HG03280 (cell line): ENCODE results near the gene SLC9A1.

Experiments used
- ATAC-seq: cut with Tn5 transposase; IDR thresholded peaks from one replicate; pipeline ENCODE4 v1.9.1; 2021; ENCODE audit warnings: mild to moderate bottlenecking, moderate library complexity; ENCODE audit not compliant: unreplicated experiment

SLC9A1 gene

DNA sequence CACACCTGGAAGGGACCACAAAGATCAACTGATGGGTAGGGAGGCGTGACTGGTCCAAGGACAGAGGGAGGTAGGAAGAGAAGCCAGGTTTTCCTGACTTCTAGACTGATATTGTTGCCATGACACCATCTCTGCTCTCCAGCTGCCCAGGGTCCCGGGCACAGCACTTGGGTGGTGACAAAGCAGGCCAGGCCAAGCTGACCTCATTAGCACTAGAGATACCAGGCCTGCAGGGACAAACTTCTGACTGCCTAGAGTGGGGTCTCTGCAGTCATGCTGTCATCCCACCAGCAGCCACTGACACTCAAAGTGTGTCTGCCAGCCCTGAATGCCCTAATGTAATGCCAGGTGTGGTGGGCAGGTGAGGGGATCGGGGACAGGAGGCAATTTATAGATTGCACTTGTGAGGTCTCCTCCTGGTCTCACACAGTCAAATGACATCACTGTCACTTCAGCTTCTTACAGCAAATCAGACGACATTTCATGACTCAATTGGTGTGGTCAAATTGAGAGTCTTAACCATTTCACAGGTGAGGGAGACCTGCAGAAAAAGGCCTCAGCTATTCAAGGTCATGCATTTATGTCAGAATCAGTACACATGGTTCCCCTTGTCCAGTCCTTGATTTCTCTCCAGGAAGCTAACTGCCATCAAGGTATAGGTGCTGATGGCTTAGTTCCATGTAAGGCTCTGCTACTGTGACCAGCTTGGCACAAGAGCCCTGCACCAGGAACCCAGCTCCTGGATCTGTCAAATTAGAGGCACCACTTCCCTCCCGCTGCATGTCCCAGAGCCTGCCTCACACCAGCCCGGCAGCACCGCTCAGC is 2.7 kb downstream of the SLC9A1 start:
- no peak for ATAC-seq

DNA sequence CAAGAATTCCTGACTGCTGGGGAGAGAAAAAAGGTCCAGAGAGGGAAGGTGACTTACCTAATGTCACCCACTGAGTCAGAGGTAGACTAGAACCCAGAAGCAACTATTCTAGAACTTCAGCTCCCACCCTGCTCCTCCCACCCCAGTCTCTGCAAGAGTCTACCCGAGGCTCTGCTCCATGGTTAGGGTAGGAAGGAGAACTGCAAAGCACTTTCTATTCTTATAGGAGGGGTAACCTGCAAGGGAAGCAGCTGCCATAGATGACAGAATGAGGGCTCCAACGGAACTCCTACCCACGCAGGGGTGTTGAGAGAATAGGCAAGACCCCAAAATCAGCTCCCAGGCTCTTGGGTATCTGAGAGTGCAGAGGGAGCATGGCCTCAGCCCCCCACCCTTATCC is 4.3 kb downstream of the SLC9A1 start:
- ATAC-seq, result no peak

DNA sequence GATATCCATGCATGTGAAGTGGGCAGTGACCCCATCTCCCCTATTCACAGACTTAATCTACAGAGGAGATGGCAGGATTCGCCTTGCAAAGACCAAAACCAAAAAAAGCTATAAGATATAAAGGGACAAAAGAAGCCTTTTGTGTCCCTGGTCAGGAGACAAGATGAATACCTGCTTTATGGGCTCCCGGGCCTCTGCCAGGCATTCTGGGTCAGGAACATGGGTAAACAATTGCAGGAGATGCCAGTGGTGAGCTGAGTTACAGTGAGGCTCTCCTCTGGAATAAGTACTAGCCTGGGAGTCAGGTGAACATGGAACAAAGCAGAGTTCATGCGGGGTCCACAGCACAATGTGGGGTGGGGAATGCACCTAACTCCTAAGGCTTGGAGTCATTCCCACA is 4.7 kb downstream of the SLC9A1 start:
- ATAC-seq, result no peak

DNA sequence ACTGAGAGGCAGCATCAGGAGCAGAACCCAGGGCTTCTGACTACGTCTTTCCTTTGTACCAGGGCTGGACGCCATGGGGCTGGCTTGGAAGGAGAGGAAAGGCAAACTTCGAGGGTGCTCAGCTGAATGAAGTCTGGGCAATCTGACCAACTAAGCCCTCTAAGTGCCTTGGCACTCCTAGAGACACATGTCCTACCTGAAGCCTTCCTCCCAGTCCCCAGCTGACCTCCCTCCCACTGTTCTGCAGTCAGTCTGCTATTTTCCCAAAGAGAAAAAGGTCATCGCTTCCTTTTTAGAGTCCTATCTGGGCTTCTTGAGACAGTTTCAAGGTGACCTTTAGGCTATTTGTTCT is 5.2 kb downstream of the SLC9A1 start:
- ATAC-seq, result no peak

DNA sequence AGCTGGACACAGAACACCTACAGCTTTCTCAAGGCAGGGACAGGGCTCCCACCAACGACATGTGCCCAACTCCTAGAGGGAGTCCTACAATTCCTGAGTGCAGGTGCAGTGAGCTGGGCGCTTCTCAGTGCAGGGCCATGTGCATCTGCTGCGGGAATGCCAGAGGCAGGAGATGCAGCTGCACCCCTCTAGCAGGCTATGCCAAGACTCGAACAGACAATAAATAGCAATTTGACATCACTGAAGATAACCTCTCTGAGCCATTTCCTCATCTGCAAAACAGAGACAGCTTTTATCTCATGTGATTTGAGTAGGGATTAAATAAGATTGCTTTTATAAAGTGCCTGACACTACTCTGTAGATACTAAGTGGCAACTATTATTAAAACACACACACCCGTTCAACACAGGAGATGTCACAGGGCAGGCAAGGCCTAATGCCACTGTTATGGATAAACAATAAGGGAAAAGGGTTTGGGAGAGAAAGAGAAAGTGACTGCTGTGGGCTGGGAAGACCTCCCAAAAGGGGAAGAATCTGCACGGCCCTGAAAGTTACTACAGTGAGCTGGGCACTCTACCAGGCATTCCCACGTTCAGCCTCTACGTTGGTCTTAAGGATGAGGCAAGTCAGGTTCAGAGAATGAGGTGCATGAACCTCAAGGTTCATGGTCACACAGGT is 5.7 kb downstream of the SLC9A1 start:
- no peak for ATAC-seq

DNA sequence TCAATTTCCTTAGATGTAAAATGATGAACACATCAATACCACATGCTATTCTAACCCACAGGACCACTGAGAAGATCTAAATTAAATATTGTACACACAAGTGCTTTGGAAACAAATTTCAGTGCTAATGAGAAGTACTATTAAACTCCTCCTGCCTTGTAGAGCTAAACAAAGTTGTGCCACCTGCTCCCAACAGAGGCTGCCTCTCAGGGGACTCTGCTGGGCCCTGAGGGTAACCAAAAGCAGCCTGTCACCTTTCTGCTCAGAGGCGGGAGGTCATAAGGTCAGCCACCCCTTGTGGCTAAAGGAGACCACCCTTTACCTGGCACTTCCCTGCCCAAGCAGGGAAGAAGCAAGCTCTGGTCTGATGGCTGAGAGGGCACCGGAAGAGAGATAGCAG is 6.3 kb downstream of the SLC9A1 start:
- ATAC-seq, result no peak

DNA sequence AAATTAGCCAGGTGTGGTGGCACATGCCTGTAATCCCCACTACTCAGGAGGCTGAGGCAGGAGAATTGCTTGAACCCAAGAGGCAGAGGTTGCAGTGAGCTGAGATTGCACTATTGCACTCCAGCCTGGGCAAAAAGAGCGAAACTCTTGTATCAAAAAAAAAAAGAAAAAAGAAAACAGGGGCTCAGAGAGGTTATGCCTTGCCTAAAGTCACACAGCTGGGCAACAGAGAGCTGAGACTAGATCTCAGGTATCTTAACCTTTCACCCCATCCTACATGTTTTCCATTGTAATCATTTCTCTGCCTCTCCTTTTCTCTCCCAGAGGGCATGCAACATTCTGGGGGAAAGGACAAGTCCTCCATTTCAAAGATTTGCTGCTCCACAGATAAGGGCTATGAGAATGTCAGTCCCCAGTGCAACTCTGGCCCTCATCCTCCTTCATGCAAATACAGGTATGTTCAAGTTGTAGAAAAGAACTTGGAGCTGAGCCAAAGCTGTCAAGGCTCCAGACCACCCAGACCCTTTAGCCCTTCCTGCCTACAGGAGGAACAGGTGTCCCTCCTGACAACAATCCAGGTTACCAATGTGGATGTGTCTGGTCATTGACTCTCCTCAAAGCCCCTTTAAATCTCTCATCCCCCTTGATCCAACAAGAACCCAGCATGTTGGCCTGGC is 6.9 kb downstream of the SLC9A1 start:
- ATAC-seq, result no peak

DNA sequence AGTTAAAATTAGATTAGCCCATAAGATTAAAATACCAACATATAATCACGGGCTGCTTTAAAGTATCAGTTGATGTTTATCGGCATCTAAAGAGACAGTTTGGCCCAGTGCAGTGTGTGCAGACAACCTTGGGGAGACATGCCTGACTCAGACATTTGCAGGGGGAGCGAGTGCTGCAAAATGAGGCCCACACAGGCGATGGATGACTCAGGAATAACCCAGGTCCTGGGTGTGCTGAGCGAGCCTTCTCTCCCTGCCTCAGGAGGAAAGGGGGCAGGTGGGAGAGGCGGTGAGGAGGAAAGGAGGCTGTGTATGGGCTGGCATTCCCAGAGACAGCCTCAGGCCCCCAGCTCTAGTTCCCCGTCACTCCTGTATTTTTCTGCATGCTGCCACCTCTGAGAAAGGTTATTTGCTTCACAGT is 9.0 kb downstream of the SLC9A1 start:
- ATAC-seq, result no peak

DNA sequence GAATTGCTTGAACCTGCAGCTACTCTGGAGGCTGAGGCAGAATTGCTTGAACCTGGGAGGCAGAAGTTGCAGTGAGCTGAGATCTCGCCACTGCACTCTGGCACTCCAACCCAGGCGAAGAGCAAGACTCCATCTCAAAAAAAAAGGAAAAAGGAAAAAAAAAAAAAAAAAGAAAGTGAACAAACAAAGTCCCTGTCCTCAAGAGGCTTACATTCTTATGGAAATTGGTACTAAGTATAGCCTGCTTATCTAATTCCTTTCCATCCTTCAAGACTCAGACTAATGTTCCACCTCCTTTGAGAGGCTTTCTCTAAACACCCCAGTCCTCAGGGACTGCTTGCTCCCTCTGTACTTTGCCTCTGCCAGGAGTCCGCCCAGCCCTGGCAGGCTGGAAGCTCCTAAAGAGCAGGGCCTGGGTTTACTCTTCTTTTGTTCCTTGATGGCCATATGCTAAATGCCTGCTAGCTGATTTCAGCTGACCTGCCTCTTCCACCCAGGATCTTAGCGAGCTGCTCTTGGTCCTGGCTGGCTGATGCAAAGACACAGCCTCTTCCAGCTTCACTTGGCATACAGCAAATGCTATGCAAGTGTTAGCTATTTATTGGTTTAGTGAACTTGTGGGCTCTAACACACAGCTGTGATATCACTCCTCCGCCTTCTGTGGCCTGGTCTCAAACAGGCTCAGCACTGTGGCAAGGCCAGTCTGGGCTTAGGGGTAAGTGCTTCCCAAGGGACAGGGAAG is 9.8 kb downstream of the SLC9A1 start:
- no peak for ATAC-seq

DNA sequence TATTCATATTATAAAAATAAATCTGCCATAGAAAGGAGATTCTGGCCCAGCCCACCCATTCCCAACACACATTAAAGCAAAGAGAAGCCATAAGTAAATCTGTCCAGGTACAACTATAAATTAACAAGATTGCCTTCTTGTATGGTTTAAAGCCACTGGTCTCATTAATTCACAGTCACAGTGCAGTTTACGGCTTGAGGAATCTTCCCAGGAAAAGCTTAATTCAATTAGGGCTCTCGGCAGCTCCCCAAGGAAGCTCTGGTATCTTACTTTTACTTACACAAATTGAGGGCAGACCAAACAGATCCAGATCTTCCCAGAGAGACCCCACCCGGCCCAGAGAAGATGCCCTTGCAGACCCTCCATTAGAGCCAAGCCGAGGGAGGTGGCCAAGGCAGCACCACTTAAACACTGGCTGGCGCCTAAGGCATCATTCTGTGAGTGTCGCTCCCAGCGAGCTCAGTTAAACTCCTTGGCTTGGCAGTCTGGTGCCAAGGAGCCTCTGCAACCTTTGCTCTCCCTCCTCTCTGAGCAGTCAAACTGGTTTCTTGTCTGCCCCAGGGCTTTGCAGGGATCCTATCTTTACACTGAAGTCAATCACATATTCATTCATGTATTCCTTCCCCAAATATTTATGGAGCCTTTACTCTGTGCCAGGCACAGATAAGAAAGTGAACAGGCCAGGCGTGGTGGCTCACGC is 10.7 kb downstream of the SLC9A1 start:
- ATAC-seq, result no peak

DNA sequence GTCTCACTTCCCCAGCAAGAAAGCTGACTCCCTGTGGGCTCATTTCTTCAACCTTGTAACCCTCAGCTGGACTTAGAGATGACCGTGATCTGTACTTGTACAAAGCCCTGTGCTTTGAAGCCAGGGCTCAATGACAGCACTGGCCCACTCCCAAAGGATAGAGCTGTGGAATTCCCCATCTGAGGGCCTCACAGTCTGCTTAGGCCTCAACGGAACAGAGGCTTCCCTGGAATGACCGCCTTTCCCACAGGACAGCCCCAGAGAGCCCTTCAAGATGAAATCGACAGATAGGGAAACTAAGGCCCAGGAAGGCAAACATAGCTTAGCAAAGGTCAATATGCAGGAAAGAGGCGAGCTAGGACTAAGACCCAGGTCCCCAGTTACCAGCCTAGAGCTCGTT is 11.5 kb downstream of the SLC9A1 start:
- ATAC-seq, result no peak

DNA sequence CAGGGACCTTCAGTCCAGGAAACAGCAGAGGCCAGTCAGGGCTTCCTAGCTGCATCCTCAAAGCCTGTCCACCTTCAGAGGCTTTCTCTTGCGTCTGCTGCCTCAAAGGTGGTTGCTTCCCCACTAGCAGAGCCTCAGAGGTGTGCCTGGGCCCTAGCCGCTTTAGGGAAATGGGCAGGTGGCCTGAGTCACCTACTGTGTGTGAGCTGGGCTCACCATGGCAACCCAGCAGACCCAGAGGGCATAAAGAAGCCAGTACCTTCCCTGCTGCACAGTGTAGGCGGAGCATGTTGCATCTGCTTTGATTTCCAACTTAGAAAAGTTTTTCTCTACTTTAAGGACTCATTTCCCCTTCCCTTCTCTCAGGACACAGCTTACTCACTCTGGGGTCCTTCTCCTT is 12.5 kb downstream of the SLC9A1 start:
- no peak for ATAC-seq

DNA sequence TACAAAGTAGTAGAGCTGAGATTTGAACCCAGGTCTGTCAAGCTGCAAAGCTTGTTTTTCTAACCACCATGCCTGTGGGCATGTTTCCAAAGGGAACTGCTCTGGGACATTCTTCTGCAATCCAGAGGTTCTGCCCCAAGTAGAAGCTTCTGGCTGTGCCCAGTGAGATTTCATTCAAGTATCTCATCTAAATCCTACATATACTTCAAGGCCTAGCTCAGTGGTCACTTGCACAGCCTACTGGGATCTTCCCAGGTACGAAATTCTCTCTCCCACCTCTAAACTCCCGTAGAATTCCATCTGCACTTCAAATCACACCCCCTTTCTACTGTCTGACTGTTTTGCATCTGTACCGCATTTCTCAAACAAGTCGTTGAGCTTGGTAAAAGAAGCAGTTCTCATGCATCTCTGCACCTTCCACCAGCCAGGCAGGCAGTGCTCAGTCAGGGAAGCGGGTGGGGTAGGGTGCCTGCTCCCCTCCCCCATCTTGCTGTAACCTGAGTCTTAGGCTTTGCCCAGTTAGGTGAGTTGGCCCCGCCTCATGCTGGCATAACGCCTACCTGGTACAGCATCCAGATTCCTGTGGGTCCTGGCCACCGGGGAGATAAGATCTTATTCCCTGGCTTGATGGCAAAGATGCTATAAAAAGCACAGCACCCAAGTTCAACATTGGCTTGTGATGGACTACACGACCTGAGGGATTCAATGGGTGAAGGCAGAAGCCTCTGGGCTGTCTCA is 13.5 kb downstream of the SLC9A1 start:
- no peak for ATAC-seq

DNA sequence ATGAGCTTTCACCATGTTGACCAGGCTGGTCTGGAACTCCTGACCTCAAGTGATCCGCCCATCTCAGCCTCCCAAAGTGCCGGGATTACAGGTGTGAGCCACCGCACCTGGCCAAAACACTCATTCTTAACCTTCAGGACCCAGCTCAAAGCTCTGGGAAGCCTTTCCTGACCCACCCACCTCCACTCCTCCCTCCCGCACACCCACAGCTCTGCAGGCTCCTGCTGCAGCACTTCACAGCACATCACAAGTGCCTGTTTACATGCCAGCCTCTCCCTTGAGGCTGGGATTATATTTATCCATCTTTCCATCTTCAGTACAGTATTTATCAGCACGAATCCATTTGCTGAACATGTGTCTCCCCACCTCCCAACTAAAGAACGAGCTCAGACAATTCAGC is 14.9 kb downstream of the SLC9A1 start:
- ATAC-seq, result no peak

DNA sequence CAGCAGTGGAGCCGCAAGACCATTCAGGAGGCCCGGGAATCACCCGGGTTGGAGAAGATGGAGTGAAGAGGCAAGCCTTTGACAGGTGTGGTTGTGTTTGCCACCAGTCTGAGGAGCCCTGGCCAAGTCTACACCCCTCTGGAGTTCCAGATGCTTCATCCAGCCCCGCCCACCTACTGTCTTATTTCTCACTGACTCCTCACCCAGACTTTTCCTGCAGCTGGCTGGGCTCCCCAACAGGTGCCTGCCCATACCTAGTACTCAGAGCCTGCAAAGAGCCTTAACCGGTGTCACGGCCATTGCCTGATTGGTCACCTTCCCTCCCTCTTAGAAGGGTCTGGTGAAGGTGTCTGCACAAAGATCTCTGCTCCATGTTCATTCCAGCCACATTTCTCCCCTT is 16.0 kb downstream of the SLC9A1 start:
- ATAC-seq, result no peak

DNA sequence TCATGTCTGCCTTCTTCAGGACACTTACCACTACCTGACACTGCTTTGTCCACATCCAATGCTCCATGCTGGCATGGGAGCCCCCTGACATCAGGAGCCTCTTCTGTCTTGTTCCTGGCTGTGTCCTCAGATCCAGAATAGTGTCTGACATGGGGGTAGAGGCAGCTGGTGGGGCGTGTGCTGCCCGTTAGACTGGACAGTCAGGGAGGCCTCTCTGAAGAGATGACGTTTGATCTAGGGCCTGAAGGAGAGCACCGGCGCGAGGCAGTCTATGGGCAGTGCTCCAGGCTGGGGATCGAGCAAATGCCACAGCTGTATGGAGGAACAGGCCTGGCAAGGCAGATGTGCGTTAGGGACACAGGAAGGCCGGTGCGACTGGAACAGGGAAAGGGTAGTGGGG is 16.6 kb downstream of the SLC9A1 start:
- ATAC-seq, result no peak

DNA sequence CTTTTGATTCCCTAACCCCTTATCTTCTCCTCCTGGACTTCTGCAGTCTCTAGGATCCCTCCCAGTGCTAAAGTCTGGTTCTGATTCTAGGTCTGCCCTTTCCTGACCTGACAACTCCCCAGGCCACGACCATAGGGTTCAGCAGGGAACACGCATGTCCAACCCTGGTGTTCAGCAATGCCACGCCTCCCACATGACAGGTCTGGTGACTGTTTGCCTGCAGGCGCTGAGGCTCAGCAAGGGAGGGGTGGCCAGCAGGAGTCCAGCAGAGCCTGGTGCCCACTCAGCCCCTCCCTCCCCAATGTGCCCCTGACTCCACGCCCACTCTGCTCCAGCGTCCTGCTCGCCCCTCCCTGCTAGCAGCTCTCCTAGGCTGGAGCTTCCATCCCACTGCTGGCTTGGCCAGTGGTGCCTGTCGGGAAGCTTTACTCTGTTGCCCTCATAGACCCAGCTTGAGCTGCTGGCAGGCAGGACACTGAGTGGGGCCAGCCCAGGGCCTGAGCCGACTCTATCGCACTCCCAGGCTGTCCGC is 17.3 kb downstream of the SLC9A1 start:
- ATAC-seq, result no peak

DNA sequence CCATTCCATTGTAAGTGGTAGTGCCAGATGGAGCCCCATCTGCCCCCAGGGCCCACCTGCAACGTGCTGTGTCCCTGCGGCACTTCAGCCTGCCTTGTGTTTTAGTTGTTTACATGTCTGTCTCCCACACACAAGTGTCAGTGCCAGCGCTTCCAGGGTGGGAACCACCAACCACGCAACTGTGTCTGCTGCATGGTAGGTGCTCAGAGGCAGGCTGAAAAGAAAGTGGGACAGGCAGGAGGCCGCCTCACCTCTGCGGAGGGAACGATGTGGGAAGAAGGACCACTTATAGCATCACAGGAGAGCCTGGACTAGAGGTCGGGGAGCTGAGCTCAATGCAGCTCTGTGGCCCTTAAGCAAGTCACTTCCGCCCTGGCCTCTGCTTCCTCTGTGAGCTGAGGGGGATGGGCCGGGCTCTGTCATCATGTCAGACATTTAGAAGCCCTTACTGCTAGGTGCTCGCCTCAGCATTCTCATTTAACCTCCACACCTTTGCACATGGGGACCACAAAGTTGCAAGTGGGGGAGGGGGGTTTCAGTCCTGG is 17.9 kb downstream of the SLC9A1 start:
- no peak for ATAC-seq

DNA sequence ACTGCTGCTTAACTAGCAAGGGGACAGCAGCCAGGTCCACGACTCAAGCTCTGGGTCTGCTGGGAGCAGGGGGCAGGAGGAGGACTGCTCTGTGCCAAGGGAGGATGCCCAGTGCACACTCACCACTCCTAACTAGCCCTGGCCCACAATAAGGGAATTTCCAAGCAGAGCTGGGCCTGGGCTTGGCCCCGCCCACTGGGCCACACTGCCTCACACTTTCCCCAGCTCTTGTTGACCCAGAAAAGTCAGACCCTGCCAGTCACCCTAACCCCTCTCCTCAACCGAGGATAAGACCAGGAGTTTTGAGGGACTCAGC is 18.7 kb downstream of the SLC9A1 start:
- ATAC-seq, result no peak
